ENCODE measurements around the gene GFAP.

Gene GFAP

DNA sequence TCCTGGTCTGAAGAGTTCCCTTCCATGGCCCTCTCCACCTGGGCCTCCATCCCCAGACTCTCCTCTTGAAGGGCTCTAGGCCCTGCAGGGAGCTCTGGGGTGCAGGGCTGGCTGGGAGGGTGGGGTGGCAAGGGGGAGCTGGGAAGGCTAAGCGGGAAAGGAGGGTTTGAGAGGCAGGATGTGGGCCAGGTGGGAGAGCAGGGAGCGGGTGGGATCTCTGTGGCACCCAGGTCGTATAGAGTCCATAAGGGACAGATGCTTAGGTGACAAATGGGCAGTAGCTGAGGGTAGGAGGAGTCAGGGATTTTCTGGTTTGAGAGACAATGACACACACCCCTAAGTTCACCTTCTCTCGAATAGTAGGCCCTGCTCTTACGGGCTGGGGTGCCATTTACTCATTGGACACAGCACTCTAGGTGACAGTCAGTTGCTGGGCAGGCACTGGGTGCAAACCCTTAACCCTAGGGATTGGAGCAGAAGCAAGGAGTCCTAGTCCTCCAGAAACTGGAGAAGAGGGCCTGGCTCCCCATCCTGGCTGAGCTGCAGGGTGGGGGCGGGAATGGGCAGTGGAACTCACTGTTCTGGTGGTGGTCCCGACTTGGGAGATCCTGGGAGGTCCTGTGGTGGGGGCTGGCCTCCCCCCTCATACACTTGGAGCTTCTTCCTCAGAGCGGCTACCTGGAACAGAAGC, 16.9 kb upstream of the GFAP start:
- DNase-seq (ENCODE audit: extremely low read depth in 1 of 2, low read depth in 1 of 2), result no peak

DNA sequence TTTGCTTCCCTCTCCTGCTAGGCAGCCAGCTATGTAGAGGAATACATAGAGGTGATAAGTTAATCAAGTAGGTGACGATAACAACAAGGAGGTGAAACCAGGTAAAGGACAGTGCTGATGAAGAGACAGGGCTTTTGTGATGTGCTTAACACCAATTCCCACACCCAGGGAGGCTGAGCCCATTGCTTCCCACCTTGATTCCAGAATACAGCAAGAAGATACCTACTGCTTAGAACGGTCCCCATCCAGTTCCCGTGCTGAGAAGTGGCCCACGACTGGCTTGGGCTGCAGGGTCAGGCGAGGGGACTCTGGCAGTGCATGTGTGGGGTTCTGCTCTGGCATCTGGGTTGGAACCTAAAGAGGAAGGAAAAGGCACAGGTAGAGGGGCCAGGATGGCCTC, 16.1 kb upstream of the GFAP start:
- DNase-seq (ENCODE audit: extremely low read depth in 1 of 2, low read depth in 1 of 2), result no peak

DNA sequence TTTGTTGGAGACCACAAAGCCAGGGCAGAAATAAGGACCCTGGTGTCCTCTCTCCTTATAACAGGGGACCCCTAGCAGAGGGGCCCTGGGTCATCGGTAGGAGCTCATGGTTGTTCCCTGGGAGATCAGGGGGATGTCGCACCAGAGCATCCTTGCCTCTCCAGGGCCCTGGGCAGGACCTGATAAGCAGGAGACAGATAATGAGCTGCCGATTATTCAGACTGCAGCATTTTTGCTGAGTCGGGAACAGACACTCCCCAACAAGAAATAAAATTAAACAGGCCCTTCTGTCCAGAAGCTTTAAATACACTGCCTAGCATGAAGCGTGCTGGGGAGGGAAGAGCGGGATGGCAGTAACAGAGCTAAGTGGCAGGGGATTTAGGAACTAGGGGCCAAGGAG, 15.4 kb upstream of the GFAP start:
- no peak for DNase-seq (ENCODE audit: extremely low read depth in 1 of 2, low read depth in 1 of 2)

DNA sequence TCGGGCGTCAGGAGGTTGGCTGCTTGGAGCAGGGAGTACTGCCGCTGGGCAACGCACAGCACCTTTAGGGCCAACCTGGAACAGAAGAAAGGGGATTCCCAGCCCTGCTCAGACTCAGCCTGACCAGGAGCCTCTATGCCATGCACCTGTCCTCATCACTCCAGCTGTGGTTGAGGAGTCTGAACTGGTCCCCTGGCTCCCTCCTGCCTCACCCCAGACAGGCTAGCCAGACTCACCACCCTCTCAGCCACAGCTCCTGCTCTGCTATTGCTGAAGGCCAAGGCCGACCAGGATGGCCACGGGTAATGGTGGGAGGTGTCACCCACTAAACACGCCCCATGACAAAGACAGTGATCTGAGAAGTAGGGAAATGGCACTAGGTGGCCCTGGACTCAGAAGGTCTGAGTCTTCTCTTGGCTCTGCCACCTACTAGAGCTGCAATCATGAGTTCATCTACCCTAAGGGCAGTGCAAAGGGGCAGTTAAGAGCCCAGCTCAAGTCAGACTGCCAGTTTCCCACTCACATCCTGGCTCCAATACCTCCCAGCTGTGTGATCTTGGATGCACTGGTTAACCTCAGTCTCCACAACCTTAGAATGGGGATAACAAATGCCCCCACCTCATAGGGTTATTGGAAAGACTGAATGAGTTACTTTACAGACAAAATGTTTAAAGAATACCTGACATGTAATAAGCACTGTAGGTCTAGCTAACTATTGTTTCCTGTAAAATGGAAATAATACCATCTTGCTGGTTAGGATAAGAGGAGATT, 13.8 kb upstream of the GFAP start:
- no peak for DNase-seq (ENCODE audit: extremely low read depth in 1 of 2, low read depth in 1 of 2)

GRCh38 chr17:44928136-44928535, 12.8 kb upstream of the GFAP start:
- no peak for DNase-seq (ENCODE audit: extremely low read depth in 1 of 2, low read depth in 1 of 2)

GRCh38 chr17:44927696-44928095, 12.4 kb upstream of the GFAP start:
- DNase-seq (ENCODE audit: extremely low read depth in 1 of 2, low read depth in 1 of 2), result no peak

DNA sequence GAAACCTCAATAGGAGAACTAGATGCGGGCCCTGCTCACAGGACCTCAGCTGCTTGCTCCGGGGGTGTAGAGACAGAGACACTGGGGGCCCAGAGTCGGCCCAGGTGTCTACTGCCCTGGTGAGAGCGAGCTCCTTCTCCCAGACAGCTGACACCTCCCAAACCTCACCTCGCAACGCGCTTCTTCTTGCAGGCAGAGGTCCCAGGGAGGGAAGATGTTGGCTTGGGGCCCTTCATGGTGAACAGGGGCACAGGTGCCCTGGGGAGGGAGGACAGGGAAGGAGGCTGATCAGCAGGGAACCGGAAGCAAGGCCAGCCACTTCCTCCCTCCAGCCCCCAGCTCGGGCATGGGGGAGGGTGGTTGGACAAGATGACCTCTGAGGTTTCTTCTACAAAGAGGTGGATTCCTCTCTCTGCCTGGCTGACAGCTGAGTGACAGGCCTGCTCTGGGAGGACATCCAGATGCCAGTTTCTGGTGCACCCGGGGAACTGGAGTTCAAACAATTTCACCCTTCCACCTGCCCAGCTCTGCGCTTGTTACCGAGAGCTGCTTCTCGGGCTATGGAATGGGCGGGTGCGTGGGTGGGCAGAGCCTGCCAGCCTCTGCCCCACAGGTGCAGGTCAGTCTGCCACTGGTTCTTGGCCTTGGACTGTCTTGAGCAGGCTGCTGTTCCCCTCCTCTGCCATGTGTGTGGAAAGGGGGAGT, 11.7 kb upstream of the GFAP start:
- DNase-seq (ENCODE audit: extremely low read depth in 1 of 2, low read depth in 1 of 2), result no peak

GRCh38 chr17:44925731-44926697, 10.7 kb upstream of the GFAP start:
- DNase-seq (ENCODE audit: extremely low read depth in 1 of 2, low read depth in 1 of 2), result no peak

DNA sequence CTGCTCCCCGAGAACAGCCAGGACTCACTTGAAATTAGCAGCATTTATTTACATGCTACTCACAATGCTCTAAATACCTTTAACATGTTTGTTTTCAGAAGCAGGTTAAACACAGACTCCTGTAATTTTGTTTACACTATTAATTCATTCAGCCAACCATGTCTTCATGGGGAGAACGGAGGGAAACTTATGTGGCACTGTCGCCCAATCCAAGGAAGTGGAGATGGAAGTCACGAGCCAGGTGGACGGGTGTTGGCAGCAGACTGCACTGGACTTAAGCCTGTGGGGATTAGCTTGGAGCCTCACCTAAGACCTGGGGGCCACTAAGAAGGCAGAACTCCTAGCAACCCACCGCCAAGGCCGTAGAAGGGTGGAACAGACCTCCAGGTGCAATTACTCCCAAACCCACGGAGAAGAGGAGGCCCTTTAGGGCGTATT, 8.8 kb upstream of the GFAP start:
- DNase-seq (ENCODE audit: extremely low read depth in 1 of 2, low read depth in 1 of 2), result no peak

GRCh38 chr17:44922746-44923470, 7.6 kb upstream of the GFAP start:
- no peak for DNase-seq (ENCODE audit: extremely low read depth in 1 of 2, low read depth in 1 of 2)

GRCh38 chr17:44922136-44922535, 6.8 kb upstream of the GFAP start:
- no peak for DNase-seq (ENCODE audit: extremely low read depth in 1 of 2, low read depth in 1 of 2)

DNA sequence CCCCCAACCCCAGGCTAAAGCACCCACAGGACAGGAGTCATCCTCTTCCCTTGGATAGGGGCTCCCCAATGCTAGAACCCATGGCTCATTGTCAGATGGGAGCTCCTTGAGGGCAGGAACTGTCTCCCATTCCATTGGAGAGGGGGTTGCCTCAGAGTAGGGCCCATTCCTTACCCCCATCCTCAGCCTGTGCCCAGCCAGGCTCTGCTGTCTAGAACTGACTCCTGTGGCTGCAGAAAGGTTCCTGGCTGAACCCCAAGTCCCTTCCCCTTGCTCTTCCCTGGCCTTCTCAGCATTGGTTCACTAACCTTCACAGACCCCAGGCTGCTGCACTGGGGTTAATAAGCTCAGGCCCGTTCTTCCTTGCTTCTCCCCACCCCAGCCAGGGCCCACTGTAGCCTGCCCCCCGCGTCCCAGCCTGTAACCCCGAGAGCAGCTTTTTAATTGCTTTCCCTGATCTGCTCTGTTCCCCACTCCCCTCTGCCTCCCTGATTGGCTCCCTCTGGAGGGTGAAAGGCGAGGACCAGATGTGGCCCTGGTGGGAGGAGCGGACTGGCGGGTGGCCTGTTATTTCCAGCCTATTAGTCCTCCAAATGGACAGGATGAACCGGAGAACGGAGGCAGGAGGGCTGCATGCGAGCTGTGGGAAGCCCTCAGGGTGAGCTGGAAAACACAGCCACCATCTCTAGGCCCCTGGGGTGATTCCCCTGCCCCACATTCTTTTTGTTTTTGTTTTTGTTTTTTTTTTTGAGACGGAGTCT, 6.0 kb upstream of the GFAP start:
- no peak for DNase-seq (ENCODE audit: extremely low read depth in 1 of 2, low read depth in 1 of 2)

GRCh38 chr17:44920565-44920940, 5.3 kb upstream of the GFAP start:
- no peak for DNase-seq (ENCODE audit: extremely low read depth in 1 of 2, low read depth in 1 of 2)

DNA sequence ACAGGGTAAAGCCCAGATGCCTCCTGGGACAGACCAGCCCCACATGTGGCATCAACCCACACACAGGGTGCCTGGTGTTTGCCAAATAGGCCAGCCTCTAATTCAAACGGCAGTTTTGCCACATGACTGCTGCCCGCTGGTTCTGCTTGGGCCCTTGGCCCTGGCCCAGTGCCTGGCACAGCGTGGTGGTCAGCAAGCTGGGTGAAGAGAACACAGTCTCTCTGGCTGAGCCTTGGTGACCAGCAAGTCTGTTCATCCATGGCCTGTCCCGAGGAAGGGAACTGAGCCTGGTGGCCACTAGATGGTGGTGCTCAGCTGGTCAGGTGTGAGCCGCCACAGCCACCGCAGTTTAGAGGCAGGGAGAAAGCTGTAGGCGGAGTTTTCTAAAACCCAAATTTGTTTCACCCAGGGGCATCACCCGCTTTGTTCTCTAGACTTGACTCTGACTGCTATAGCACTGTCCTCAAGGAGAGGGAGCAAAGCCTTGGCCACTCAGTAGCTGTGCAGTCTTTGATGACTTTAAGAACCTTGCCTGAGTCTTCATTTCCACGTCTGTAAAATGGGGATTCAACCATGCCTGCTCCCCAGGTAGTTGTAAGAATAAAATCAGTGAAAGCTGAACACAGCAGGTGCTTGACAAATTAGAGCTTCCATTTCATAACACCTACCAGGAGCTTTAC, 4.7 kb upstream of the GFAP start:
- peak; percentile 29 to 52 for DNase-seq (ENCODE audit: extremely low read depth in 1 of 2, low read depth in 1 of 2)

DNA sequence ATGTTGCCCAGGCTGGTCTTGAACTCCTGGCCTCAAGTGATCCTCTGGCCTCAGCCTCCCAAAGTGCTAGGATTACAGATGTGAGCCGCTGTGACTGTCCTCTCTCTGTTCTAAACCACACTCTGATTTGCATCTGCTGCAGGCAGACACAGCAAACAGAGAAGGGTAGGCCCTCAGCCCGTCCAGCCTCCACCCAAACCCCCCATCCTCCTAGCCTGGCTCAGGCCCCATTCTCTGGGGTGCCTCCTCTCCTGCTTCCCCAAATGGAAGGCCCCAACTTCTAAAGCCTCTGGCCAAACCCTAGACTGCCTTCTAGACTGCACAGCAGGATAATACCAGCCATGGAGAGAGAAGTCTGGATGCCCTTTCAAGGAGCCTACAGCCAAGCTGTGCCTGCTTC, 4.1 kb upstream of the GFAP start:
- no peak for DNase-seq (ENCODE audit: extremely low read depth in 1 of 2, low read depth in 1 of 2)

DNA sequence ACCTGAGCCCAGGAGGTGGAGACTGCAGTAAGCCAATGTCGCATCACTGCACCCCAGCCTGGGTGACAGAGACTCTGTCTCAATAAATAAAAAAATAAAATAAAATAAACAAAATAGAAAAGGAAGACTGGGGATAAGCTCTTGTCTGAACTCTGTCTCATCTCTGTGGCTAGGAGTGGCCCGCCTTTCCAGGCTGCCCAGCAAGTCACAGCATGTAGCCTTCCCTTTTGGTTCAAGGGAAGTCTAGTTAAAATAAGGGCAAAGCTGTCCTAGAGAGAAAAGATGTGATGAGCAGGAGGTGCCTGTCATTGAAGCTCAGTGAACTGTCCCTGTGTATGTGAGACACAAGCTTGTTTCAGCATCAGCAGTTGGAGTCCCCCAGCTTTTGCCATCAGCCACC, 2.7 kb upstream of the GFAP start:
- DNase-seq (ENCODE audit: extremely low read depth in 1 of 2, low read depth in 1 of 2), result no peak

GRCh38 chr17:44917456-44917855, 2.2 kb upstream of the GFAP start:
- DNase-seq (ENCODE audit: extremely low read depth in 1 of 2, low read depth in 1 of 2), result no peak

DNA sequence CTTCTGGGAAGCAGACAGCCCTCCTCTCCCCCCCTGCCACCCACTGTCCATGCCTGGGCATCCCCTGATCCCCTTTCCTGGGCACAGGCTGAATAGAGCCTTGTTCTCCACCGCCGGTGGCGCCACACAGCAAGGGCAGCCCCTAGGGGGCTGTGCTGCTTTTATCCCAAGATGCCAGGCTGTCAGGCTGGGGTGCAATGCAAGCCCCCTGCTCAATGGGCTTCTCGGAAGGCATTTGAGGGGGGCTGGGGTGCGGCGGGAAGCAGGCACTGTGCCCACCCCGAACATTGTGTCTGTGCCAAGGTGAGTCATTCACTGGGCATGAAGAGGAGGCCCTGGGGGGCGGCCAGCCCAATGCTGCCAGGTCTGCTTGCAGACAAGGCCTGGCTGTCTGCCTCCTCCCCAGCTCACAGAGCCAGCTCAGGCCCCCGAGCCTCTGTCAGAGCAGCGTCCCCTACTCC, 1.5 kb upstream of the GFAP start:
- DNase-seq (ENCODE audit: extremely low read depth in 1 of 2, low read depth in 1 of 2), result no peak
